Stimulated activated CD4-positive, alpha-beta T cell treated with anti-CD3 and anti-CD28 coated beads, Interleukin-4, amount 100 ng/mL, for 24 hours (primary cell): ENCODE data around the gene CEBPA.

Experiments used
- DNase-seq: peaks from one replicate; pipeline ENCODE4 v3.0.0-alpha.2; 2020

The CEBPA gene

DNA sequence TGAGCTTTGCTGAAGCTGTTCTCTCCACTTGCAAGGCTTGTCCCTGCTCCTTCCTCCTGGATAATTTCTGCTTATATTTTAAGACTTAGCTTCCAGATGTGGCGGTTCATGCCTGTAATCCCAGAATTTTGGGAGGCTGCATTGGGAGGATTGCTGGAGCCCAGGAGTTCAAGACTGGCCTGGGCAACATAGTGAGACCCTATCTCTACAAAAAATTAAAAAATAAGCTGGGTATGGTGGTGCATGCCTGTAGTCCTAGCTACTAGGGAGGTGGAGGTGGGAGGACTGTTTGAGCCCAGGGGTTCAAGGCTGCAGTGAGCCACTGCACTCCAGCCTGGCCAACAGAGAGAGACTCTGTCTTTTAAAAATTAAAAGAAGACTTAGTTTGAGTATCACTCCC is 31.6 kb downstream of the CEBPA start:
- no peak for DNase-seq

DNA sequence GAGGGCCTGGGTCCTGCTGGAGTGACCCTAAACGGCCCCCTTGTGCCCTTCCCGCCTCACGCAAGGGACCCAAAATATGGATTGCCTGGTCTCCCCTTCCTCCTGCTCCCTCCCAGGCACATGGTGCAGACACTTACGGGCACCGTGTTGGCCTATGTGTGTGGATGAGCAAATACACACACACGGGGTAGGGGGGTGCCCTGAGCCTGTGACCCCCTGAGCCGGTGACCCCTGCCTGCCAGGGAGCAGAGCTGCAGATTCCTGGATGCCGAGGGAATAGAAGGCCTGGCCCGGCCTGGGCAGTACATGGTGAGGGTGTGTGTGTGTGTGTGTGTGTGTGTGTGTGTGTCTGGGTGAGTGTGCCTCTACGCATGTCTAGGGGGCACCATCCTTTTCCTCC is 33.3 kb downstream of the CEBPA start:
- no peak for DNase-seq

DNA sequence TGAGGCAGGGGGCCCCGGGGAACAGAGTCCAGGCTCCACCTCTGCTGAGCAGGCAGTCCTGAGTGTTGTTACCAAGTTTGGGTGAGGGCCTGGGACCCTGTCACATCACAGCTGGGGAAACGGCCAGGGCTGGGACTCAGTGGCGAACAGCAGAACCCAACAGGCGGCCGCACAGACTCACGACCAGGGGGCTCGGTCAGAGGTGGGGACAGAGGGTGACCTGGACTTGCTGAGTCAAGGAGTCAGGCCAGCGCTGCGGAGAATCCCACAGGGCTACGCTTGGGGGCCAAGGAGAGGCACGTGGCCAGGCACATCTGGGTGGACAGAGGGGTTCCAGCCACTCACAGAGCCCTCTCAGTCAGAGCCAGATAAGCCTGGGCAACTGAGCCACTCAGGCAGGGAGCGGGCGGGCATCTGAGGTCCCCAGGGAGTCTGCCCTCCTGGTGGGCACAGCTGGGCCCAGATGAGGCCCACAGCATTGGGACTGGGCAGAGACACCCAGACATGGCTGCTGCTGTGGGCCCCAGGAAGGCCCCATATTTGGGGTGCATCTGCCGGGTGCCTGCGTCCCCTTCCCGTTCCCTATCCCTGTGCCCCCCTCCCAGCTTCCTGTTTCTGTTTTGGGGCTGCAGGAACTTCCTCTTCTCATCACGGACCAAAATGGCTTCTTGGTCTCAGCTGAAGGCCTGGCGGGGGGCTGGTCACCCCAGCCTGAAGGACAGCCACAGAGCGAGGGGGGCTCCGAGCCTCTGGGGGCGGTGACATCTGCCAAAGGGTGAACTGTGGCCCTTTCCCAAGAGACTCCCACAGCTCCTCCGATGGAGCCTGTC is 34.0 kb downstream of the CEBPA start:
- no peak for DNase-seq

DNA sequence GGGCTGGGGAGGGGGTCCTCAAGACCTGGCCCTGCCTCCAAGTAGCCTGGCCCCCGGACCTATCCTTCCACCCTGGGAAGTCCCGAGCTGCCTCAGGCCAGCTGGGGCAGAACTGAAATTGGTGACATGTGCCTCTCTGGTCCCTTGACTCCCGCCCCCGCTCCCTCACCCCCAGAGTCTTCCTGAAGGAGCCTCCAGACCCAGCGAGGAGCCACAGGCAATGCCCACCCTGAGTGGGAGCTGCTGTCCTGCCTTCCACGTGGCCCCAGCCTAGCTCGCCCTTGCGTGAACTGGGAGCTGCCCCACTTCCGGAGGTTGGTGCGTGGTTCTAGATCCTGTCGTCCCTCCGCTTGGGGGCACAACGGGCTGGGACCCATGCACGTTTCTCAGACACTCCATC is 34.6 kb downstream of the CEBPA start:
- DNase-seq: no peak

DNA sequence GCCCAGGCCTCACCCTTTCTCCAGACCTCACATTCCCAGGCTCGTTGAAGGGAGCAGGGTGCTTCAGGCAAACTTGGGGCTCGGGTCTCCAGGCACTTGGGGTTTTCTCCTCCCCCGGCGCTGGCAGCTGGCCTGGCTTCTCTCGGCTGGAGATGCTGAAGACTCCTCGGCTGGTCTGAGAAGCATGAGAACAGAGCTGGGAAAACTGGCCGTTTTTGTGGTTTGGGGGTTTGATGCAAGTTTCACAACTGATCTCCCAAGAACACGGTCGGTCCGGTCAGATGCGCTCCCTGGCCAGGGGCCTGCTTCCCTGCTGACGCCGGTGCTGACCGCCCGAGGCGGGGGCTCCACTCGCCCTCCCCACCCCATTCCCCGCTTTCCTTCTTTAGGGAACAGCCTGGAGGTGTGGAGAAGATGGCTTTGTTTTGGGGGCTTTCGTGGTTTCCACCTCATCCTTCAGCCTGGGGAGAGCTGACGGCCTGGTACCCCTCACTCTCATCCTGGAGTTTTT is 35.3 kb downstream of the CEBPA start:
- no peak for DNase-seq

DNA sequence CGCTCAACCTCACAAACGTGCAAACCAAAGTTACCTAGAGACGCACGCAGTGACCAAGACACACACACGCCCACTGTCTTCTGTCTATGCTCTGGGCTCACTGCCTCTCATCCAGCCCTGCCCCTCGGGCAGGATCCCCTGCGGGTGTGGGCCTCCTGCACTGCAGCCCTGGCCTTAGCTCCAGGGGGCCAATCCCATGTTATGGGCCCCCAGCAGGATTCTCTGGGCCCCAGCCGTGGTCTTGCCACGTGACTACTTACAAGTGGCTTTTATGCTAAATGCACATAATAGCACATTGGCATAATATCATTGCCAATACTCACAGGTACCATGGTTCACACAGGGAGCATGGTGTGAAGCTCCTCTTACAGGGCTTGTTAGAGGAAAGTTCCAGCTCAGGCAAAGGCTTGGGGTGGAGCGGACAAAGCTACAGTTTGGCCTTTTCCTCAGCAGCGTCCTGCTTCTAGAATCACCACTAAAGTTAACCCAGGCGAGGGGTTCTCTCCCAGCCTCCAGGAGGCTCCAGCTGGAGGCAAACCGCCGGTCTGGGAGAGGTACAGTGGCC is 37.4 kb downstream of the CEBPA start:
- no peak for DNase-seq

DNA sequence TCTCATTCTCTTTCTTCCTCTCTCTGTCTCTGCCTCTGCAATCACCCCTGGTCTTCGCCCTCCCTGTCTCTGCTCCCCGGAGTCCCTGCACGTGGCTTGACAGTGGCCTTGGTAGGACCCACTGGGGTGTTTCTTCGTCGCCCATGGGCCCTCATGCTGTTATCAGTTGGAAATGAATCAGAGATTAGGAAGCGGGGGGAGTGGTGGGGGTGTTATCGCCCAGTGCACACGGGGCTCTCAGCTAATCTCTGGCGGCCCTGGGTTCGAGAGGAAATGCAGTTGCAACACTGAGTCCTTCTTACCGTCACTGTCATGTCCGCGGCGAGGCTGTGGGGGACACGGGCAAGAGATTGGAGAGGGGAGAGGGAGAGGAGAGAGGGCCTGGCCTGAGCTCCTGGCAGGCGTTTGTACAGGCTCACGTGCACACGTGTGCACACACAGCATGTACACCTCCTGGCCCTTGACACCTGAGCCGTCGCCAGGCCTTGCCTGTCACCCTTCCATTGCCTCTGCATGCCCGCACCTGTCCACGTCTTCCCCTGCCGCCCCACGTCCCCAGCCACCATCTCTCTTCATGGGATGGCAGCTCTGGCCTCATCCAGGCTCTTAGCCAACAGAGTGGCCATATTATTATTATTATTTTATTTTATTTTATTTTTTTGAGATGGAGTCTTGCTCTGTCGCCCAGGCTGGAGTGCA is 38.9 kb downstream of the CEBPA start:
- DNase-seq: no peak

DNA sequence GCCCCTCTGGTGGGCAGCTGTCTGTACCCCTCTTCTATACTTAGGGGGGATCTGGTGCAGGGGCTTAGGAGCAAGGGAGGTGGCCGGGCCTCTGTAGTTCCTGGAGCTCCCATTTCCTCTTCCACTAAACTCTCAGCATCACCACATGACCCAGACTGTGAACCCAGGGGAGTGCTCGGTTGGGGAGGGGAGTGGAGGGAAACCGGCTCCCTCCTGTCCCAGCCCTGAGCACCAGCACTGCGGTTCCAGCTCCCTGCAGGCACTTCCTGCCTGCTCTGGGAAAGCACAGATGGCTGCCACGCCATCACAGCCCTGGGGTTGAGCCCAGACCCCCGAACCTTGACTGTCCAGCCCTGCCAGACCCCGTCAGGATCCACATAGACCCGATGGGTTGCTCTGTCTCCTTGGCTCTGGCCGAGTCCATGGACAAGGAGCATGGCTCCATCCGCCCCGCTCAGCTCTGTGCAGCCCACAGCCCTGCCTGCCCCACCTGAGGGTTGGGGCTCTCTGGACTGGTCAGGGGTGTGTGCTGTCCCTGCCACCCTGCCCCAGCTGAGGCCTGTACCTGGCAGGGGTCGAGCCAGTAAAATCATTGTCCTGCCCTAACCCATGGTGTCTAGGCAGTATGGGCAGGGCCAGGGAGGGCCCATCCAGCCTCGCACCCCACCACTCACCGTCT is 40.7 kb downstream of the CEBPA start:
- no peak for DNase-seq

DNA sequence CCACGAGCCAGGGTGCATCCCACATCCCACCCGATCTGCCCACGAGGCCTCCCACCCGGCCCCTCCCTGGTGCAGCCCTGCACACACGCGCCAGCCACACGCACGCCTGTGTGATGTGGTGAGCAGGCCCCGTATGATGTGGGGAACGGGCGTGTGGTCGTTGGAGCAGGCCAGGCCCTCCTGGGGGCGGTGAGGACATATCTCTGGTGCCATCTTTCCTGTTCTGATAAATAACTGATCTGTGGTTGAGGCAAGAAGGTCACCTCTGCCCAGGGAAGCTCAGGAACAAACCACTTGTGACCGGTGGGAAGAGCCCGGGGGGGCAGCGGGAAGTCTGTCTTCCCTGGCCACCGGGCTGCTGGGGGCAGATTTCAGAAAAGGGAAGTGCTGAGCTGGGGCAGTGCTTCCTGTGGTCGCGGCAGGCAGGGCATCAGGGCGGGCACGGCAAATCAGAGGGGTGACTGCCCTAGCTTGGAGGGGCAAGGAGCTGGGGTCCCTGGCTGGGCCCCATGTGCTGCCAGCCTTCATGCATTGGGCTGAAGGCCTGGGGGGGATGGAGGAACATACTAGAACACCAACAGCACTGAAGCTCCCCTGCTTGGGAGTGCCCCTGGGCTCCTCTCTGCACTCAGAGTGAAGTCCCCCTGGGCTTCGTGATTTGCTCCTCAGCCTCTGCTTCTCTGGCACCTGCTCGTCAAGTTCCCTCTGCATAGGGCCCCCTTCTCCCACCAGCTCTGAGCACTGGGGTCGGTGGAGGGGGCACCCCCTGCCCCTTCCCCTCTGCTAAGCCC is 41.5 kb downstream of the CEBPA start:
- DNase-seq: no peak

DNA sequence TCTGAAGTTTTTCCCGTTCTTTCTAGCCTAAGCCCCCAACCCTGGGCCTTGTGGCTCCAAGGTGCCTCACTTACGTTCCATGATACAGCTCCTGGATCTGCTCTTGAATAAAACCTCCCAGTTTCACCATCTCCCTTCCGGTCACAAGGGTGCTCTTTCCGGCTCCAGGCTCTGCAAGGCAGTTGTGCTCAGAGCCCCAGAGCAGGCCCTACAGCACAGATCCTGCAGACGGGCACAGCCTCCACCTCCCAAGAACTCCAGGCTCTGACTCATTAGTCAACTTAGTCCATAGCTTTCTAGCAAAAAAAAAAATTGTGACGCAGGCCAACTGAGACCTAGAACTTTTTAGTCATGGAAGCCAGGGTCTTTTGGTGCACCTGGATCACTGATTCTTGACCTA is 42.8 kb downstream of the CEBPA start:
- no peak for DNase-seq

DNA sequence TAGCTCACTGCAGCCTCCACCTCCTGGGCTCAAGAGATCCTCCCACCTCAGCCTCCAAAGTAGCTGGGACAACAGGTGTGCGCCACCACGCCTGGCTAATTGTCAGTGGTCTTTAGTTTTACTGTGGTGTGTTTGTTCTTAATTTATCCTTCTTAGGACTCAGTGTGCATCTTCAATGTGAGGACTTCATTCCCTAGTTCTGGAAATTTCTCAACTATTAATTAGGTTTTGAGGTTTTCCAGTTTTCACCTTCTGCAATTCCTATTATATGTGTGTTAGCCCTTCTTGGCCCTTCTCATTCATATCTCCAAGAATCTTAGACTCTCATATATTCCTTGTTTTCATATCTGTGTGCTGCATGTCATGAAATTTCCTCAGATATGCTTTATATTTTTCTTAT is 44.5 kb downstream of the CEBPA start:
- DNase-seq: no peak

DNA sequence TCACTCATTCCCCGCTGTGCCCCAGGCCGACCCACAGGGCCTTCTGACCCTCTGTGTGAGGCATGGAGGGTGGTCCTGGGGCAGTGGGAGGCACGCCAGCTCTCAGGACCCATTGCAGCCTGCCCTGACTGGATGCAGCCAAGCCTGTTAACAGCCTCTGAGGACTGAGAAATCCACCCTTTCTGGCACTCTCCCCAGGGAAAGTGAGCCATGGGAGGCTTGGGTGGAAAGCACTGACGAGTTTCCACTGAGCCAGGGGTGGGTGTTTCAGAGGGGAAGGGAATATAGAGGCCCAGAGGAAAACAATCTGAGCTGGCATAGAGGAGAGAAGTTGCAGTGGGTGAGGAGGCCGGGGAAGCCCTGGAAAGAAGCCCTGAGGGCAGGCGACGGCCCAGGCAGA is 46.1 kb downstream of the CEBPA start:
- DNase-seq: no peak

DNA sequence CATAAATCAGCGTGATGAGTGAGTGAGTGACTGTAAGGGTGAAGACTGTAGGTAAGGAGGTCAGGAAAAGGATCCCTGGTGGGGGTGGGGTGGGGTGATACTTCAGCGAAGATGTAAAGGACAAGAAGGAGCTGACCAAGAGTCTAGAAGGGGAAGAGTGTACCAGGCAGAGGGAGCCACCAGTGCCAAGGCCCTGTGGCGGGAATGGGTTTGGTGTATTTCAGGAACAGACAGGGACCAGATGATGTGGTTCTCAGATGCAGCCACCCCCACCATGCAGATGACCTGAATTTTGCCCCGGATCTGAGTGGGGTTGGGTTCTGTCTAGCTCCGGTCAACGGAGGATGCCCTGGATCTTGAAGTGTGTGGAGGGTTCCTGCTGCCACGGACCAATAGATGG is 46.6 kb downstream of the CEBPA start:
- DNase-seq: no peak

DNA sequence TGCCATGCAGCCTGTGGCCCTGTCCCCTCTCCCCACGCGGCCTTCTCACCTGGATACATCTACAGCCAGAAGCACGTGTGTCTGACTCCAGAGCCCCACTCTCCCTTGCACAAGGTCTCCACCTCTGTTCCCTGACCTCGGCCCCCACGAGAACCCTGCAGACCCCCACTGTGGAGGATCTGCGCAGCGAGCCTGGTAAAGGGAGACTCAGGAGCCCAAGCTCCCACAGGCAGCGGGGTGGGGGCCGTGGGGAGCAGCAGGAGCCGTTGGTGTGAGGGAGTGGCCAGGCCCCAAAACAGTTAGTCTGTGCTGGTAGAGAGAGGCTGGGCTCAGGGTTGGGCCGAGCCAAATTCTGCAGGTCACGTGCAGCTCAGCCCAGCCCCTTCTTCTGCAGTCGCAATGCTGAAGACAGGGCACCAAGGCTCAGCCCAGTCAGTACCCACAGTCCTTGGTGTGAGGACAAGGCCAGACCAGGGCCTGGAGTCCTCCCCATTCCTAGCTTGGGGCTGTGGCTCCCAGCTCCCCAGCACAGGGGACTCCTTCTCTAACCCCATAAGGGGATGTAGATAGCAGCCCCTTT is 48.0 kb downstream of the CEBPA start:
- no peak for DNase-seq

DNA sequence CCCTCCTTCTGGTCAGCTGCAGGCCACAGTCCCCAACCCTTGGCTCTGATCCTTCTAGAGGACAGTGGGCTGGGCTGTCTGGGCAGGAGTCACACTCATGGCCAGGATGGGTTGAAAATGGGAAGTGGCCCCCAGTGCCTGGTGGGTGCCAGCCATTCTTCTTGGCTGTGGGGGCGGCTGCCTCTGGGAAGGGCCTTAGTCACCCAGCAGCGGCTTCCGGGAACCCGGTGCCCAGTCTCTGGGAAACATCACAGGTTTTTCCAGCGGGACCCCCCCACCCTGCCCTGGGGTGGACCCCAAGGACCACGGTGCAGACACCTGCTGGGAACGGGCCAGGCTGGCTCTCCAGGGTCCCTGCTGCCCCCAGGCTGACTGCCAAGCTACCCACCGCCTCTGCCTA is 49.4 kb downstream of the CEBPA start:
- DNase-seq: no peak

DNA sequence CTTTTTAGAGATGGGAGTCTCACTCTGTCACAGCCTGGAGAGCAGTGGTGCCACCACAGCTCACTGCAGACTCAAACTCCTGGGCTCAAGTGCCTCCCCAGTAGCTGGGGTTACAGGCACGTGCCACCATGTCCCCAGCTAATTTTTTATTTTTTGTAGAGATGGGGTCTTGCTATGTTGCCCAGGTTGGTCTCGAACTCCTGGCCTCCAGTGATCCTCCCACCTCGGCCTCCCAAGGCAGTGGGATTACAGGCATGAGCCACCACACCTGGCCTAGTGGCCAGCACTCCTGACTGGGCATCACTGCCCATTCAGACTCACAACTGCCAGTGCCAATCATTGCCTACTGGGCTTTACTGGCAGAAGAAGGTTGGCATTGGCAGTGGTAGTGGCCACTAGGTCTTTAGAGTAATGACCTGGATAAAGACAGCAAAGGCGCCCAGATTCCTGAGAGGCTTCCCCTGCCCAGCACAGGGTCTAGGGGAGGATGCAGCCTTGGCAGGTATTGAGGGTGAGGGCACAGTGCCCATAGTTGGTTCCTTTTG is 49.8 kb downstream of the CEBPA start:
- no peak for DNase-seq

DNA sequence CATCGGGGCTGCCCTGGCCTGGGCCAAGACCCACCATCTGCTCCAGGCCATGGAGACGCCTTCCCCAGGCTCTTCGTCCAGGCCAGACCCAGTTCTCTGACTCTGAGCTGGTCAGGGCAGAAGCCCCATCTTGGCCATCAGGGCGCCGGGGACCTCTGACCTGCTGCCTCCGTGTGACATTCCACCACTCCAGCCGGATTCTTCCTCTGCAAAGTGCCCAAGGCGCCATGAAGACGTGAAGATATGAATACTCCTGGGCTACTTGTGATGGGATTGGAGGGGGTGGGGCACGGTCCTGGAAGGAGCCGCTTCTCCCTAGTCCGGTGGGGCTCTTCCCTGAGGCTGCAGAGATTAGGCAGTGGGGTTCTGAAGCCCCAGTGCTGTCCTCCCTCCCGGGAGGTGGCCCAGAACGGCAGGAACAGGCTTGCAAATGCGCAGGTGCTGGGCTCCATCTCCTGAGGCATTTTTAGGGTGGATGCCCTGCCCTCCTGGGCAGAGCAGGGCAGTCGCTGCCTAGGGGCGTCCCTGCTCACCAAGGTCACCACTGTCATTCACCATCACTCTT is 50.7 kb downstream of the CEBPA start:
- DNase-seq: no peak

DNA sequence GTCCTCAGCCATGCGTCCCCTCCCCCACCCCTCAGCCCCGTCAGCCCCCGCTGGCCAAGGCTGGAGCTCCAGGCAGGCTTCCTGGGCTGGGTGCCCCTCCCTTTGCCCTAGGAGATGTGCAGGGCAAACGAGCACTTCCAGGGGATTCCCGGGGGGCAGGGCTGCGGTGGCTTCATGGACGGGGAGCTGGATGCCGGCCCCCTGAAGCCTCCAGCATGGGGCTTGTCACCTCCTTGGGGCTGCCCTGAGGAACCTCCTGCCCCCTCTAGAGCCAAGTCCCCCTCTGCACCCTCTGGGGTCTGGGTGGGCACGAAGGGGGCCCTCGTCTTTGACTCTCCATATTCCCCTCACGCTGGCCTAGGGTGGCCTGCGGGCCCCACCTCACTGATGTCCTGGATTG is 51.3 kb downstream of the CEBPA start:
- DNase-seq: no peak

DNA sequence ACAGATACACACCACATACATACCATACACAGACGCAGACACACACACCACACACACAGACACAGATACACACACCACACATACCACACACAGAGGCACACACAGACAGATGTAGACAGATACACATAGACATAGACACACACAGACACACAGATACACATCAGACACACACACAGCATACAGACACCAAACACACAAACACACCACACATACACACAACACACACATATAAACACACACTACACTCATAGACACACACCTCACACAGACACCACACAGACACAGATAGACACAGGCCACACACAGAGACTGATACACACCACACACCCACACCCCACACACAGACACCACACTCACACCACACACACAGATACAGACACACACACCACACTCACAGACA is 51.8 kb downstream of the CEBPA start:
- no peak for DNase-seq
